Heart left ventricle (tissue), 13 donors: ENCODE results near the gene DNAH17.

Source experiments
- CTCF ChIP-seq, 12 donors: fragments of 200-600 bp; sonication (generic) in 4 of 12; IDR thresholded peaks; one replicate each; pipeline versions ENCODE4 v1.5.0 to v1.8.0; 2018 to 2022; ENCODE audit warnings: antibody characterized with exemption in 12 of 12, mild to moderate bottlenecking in 5 of 12
- POLR2A ChIP-seq, 2 donors: fragments of 450-650 bp; IDR thresholded peaks; one replicate each; pipeline ENCODE4 v1.6.1; 2017; ENCODE audit warnings: antibody characterized with exemption in 2 of 2, mild to moderate bottlenecking in 2 of 2, moderate library complexity in 2 of 2
- donor health status: ischemic (EF 13 %, LVEDD 7.1; RV severe dilation, severe dysfunction).
- donor health status: DM: no; HTN: yes; CAD: no.
- donor health status: DM: no; HTN: no; CAD: no.
- donor health status: ischemic (EF 25% LVEDD 6.9; RV normal size, moderate dysfunction).
- donor health status: ischemic (EF 25% LVEDD 5.7; RV mildly dilated, moderate dysfunction).
- donor health status: ischemic (EF 35%, LVEDD 5.7; RV mildly dilated, moderate dysfunction).
- donor health status: nonischemic (EF 11% LVEDD 7.7; RV severe dilation, severe dysfunction).
- donor health status: DM: yes; HTN: yes; CAD: no.
- donor health status: PGD.
- donor health status: ischemic (EF 29% LVEDD 5.4; RV normal size, mild dysfunction).
- donor health status: nonischemic (EF 23%, LVEDD 6.1; RV moderate dilation, normal function).

- TF ChIP-seq CTCF (IDR thresholded peaks at IDR 0.05): no peak
- no peak for TF ChIP-seq POLR2A (IDR thresholded peaks at IDR 0.05)
These were observed 149.1 kb downstream of the DNAH17 start for GRCh38 chr17:78428025-78428575.
